A549 (cell line): ENCODE results near the gene ME2.

Experiments
- BHLHE40 ChIP-seq: IDR thresholded peaks from 2 replicates; pipeline ENCODE4 v1.6.1; 2012; ENCODE audit warnings: low read depth, low read length, inconsistent platforms
- CEBPB ChIP-seq, 2 experiments: fragments of >200 bp in 1 of 2; sonication (Bioruptor Twin) in 1 of 2; formaldehyde crosslinking in 1 of 2; IDR thresholded peaks; 2 replicates each; pipeline ENCODE4 v1.6.1; 2012 to 2016
- CTCF ChIP-seq: fragments of >200 bp; sonication (Bioruptor Twin); formaldehyde crosslinking; IDR thresholded peaks from 3 replicates; pipeline ENCODE4 v1.5.1; 2016
- E2F6 ChIP-seq: IDR thresholded peaks from 2 replicates; pipeline ENCODE4 v1.6.1; 2012; ENCODE audit warnings: low read depth, borderline replicate concordance
- EP300 ChIP-seq, 2 experiments: fragments of >200 bp; sonication (Bioruptor Twin); formaldehyde crosslinking; IDR thresholded peaks; 2 replicates in 1 of 2; 3 replicates in 1 of 2; pipeline ENCODE4 v1.6.1; 2016 to 2017
- FOSL2 ChIP-seq, 2 experiments: fragments of 450-650 bp in 1 of 2; fragments of >200 bp in 1 of 2; sonication (Bioruptor Twin) in 1 of 2; formaldehyde crosslinking; IDR thresholded peaks; 2 replicates each; pipeline versions ENCODE4 v1.5.0 to v1.6.1; 2016 to 2020; ENCODE audit warnings: mild to moderate bottlenecking in 1 of 2, moderate library complexity in 1 of 2
- HDAC2 ChIP-seq: fragments of 200-600 bp; sonication (generic); IDR thresholded peaks from 2 replicates; pipeline ENCODE4 v1.6.1; 2016
- JUN ChIP-seq, 2 experiments: fragments of >200 bp; sonication (Bioruptor Twin); formaldehyde crosslinking; IDR thresholded peaks; 2 replicates in 1 of 2; 3 replicates in 1 of 2; pipeline ENCODE4 v1.6.1; 2016 to 2017
- POLR2A ChIP-seq: IDR thresholded peaks from 2 replicates; pipeline ENCODE4 v1.6.1; 2012; ENCODE audit warnings: mild to moderate bottlenecking, low read length
- RFX5 ChIP-seq: fragments of 450-650 bp; IDR thresholded peaks from 2 replicates; pipeline ENCODE4 v1.7.1; 2014; ENCODE audit warnings: antibody characterized with exemption, mild to moderate bottlenecking, moderate library complexity
- USF2 ChIP-seq: fragments of 450-650 bp; IDR thresholded peaks from 2 replicates; pipeline ENCODE4 v1.6.1; 2014; ENCODE audit warnings: antibody characterized with exemption
- ZFP36 ChIP-seq: fragments of 450-650 bp; IDR thresholded peaks from 2 replicates; pipeline ENCODE4 v1.6.1; 2014; ENCODE audit warnings: borderline replicate concordance; ENCODE audit not compliant: partially characterized antibody

- TF ChIP-seq CTCF (no peak), ZFP36 (no peak), BHLHE40 (no peak), CEBPB (IDR thresholded peaks at IDR 0.05) (no peak), FOSL2 (IDR thresholded peaks at IDR 0.05) (no peak), FOSL2 (CRISPR knock-in tag; IDR thresholded peaks at IDR 0.05) (no peak), EP300 (IDR thresholded peaks at IDR 0.05) (no peak), HDAC2 (no peak), RFX5 (no peak), POLR2A (no peak), E2F6 (no peak), JUN (IDR thresholded peaks at IDR 0.05) (no peak), USF2 (no peak)
Measured at GRCh38 chr18:50949185-50949584, 70.3 kb downstream of the ME2 start.
